MCF 10A (cell line): ENCODE measurements around the gene DNAJC17. TPM values are rescaled to one million over a fixed set of nuclear protein-coding genes. Genes with fewer than 3 reads are reported as not detected.

ENCODE experiments used
- BruUV-seq: library from RNA; stranded (reverse); fragments of 400-500 nt; replicated peaks from 2 replicates; lab custom pipeline; 2021; lab: Mats Ljungman, UMichigan
- CTCF ChIA-PET: fragments of 300-600 bp; sonication (Branson Sonifier 250); formaldehyde crosslinking; extraction: SDS; loops from one replicate; lab custom pipeline; 2021; ENCODE audit warnings: antibody characterized with exemption, inconsistent platforms; lab: Yijun Ruan, JAX
- POLR2A ChIA-PET: fragments of 300-600, 350-650 bp; sonication (Branson Sonifier 250); formaldehyde crosslinking; extraction: SDS; loops from one replicate; lab custom pipeline; 2020; ENCODE audit warnings: antibody characterized with exemption, inconsistent platforms; lab: Yijun Ruan, JAX
- DNase-seq: peaks from one replicate; pipeline ENCODE4 v3.0.0-alpha.2; 2018; ENCODE audit not compliant: unreplicated experiment
- H3K27ac Mint-ChIP-seq: one replicate; pipeline ENCODE4 v1.8.0; 2022; ENCODE audit warnings: mild to moderate bottlenecking, low read depth, mixed read lengths; ENCODE audit not compliant: unreplicated experiment
- H3K27me3 Mint-ChIP-seq: one replicate; pipeline ENCODE4 v1.8.0; 2022; ENCODE audit warnings: mixed read lengths; ENCODE audit not compliant: insufficient read depth, unreplicated experiment
- H3K36me3 Mint-ChIP-seq: one replicate; pipeline ENCODE4 v1.8.0; 2022; ENCODE audit warnings: mild to moderate bottlenecking, moderate library complexity, mixed read lengths; ENCODE audit not compliant: insufficient read depth, unreplicated experiment
- H3K4me1 Mint-ChIP-seq: one replicate; pipeline ENCODE4 v1.8.0; 2022; ENCODE audit warnings: mixed read lengths; ENCODE audit not compliant: insufficient read depth, unreplicated experiment
- H3K4me3 Mint-ChIP-seq: one replicate; pipeline ENCODE4 v1.8.0; 2022; ENCODE audit warnings: mild to moderate bottlenecking, moderate library complexity, mixed read lengths; ENCODE audit not compliant: unreplicated experiment
- H3K9me3 Mint-ChIP-seq: one replicate; pipeline ENCODE4 v1.8.0; 2022; ENCODE audit warnings: mixed read lengths; ENCODE audit not compliant: unreplicated experiment
- CTCF ChIP-seq: fragments of 200-600 bp; IDR thresholded peaks from one replicate; pipeline ENCODE4 v1.8.0; 2022; ENCODE audit warnings: antibody characterized with exemption, mild to moderate bottlenecking; ENCODE audit not compliant: unreplicated experiment
- intact Hi-C: fragments of 100-400 bp; cut with micrococcal nuclease; formaldehyde crosslinking; loops from 2 replicates; pipeline ENCODE4 v1.14.1; 2022
- total RNA-seq: library from RNA; stranded (reverse); gene quantifications from 2 replicates; pipeline ENCODE4 v1.2.3, GENCODE V29; 2022

DNAJC17 gene
- total RNA-seq, 1 experiment from 2014 or later = 55.1 TPM

GRCh38 chr15:40823572-40824343 is 16.5 kb upstream of the DNAJC17 start:
- H3K27me3 Mint-ChIP-seq = no peaks in the 10 kb centered on the region
- BruUV-seq = no TSS peak
- intact Hi-C loops = no loop called here
- no peaks in the 10 kb centered on the region for H3K9me3 Mint-ChIP-seq
- no peak overlapping the region for H3K4me3 Mint-ChIP-seq
- peak; percentile 58 for DNase-seq
- no peak for TF ChIP-seq CTCF
- CTCF ChIA-PET = interaction anchor here (0.7 to 0.9 kb wide), 2 partner anchors 10 to 68 kb away, joined by 3 read pairs; no protein-coding TSS in a partner anchor
- H3K36me3 Mint-ChIP-seq = no peaks in the 10 kb centered on the region
- POLR2A ChIA-PET = interaction anchor here (1.1 to 2.5 kb wide), 3 partner anchors 11 to 20 kb away, joined by 4 to 12 read pairs (median 5); partner anchors contain the start of genes DNAJC17, SPINT1 and ZFYVE19
- no peak overlapping the region for H3K27ac Mint-ChIP-seq
- H3K4me1 Mint-ChIP-seq = peaks cover 3% of the 10 kb centered on the region

- no peaks in the 10 kb centered on the region for H3K27me3 Mint-ChIP-seq
- no peak overlapping the region for H3K27ac Mint-ChIP-seq
- no peak for TF ChIP-seq CTCF
- peaks cover 3% of the 10 kb centered on the region for H3K4me1 Mint-ChIP-seq
- peaks cover under 1% of the 10 kb centered on the region for H3K36me3 Mint-ChIP-seq
- intact Hi-C loops = no loop called here
- CTCF ChIA-PET = interaction anchor here (0.6 to 0.7 kb wide), 2 partner anchors 122 to 516 kb away, joined by 3 to 6 read pairs; no protein-coding TSS in a partner anchor
- DNase-seq = no peak
- POLR2A ChIA-PET = no interaction called here
- no peak overlapping the region for H3K4me3 Mint-ChIP-seq
- H3K9me3 Mint-ChIP-seq = no peaks in the 10 kb centered on the region
- no TSS peak for BruUV-seq
These were observed 13.9 kb upstream of the DNAJC17 start for GRCh38 chr15:40821195-40821594.

- ChIA-PET POLR2A (interaction anchor here (0.8 to 1.8 kb wide), 3 partner anchors 9 to 38 kb away, joined by 3 to 6 read pairs (median 3); partner anchors contain the start of genes PPP1R14D and SPINT1), CTCF (interaction anchor here (1.1 kb wide), 1 partner anchor 37 kb away, joined by 4 read pairs; no protein-coding TSS in a partner anchor)
- intact Hi-C loops = no loop called here
- peaks cover 6% of the 10 kb centered on the region for H3K36me3 Mint-ChIP-seq
- no peaks in the 10 kb centered on the region for H3K9me3 Mint-ChIP-seq
- no peak overlapping the region for H3K27ac Mint-ChIP-seq
- TF ChIP-seq CTCF = no peak
- H3K4me1 Mint-ChIP-seq = peaks cover 8% of the 10 kb centered on the region
- no peak overlapping the region for H3K4me3 Mint-ChIP-seq
- no peaks in the 10 kb centered on the region for H3K27me3 Mint-ChIP-seq
- no TSS peak for BruUV-seq
- DNase-seq = no peak
These were observed 11.8 kb upstream of the DNAJC17 start for GRCh38 chr15:40819048-40819447.

GRCh38 chr15:40815042-40815698 is 7.9 kb upstream of the DNAJC17 start:
- no peak overlapping the region for H3K4me3 Mint-ChIP-seq
- H3K27me3 Mint-ChIP-seq = no peaks in the 10 kb centered on the region
- no peak overlapping the region for H3K27ac Mint-ChIP-seq
- BruUV-seq = no TSS peak
- peak; percentile 53 for DNase-seq
- ChIA-PET POLR2A (interaction anchor here (0.7 to 1.1 kb wide), 2 partner anchors 29 to 43 kb away, joined by 3 to 5 read pairs; partner anchors contain the start of gene SPINT1), CTCF (no interaction called here)
- no peak for TF ChIP-seq CTCF
- H3K36me3 Mint-ChIP-seq = peaks cover 12% of the 10 kb centered on the region
- intact Hi-C loops = no loop called here
- peaks cover 6% of the 10 kb centered on the region for H3K4me1 Mint-ChIP-seq
- H3K9me3 Mint-ChIP-seq = no peaks in the 10 kb centered on the region
